HepG2 (cell line): Measurements from ENCODE around the gene FSCN2. TPM values are rescaled to one million over a fixed set of nuclear protein-coding genes. Genes with fewer than 3 reads are reported as not detected.

Source experiments
- ARNT2 ChIP-seq: sonication (generic); formaldehyde crosslinking; IDR thresholded peaks from 2 replicates; pipeline ENCODE4 v1.8.0; 2022; ENCODE audit warnings: mild to moderate bottlenecking, low read depth, missing genetic modification reagents, moderate library complexity
- GABPB1 ChIP-seq: IDR thresholded peaks from 2 replicates; pipeline ENCODE4 v1.6.1; 2016; ENCODE audit warnings: mild to moderate bottlenecking, missing genetic modification reagents, moderate library complexity, missing compliant biosample characterization
- HNRNPK ChIP-seq: fragments of 200-400 bp; formaldehyde crosslinking; IDR thresholded peaks from 2 replicates; pipeline ENCODE4 v1.6.1; 2018; ENCODE audit warnings: low read length, low read depth, moderate library complexity, mild to moderate bottlenecking; ENCODE audit not compliant: poor library complexity, severe bottlenecking
- MIXL1 ChIP-seq: IDR thresholded peaks from 2 replicates; pipeline ENCODE4 v1.6.1; 2016
- MTERF4 ChIP-seq: sonication (generic); formaldehyde crosslinking; IDR thresholded peaks from 2 replicates; pipeline ENCODE4 v1.8.0; 2023; ENCODE audit warnings: mild to moderate bottlenecking, missing genetic modification reagents
- NFYC ChIP-seq: IDR thresholded peaks from 2 replicates; pipeline ENCODE4 v1.6.1; 2016; ENCODE audit warnings: missing genetic modification reagents, missing compliant biosample characterization
- RBFOX2 ChIP-seq: fragments of 200-400 bp; formaldehyde crosslinking; IDR thresholded peaks from 2 replicates; pipeline ENCODE4 v1.6.1; 2017; ENCODE audit warnings: low read depth, mild to moderate bottlenecking, low read length
- SMAD3 ChIP-seq: sonication (generic); formaldehyde crosslinking; IDR thresholded peaks from 2 replicates; pipeline ENCODE4 v1.4.0; 2020; ENCODE audit warnings: missing genetic modification reagents
- polyA plus RNA-seq, 8 experiments: library from polyadenylated mRNA; depleted of rRNA in 3 of 8; stranded (reverse) in 7 of 8; unstranded in 1 of 8; fragments of >200 nt; fragmentation: Illumina TruSeq in 4 of 8; extraction: Trizol in 4 of 8; gene quantifications; 2 replicates each; pipeline versions ENCODE4 v1.2.1 to v1.2.3, GENCODE V29; 2011 to 2016; ENCODE audit warnings: low read depth in 4 of 8, missing spikeins in 1 of 8, mixed read lengths in 1 of 8; ENCODE audit not compliant: insufficient read depth in 1 of 8
- total RNA-seq, 5 experiments: library from RNA; depleted of rRNA; stranded (reverse); fragments of >200 nt; fragmentation: Illumina TruSeq; extraction: Trizol; gene quantifications; 2 replicates each; pipeline ENCODE4 v1.2.3, GENCODE V29; 2016; ENCODE audit warnings: low read depth in 1 of 5
- TF ChIP-seq, protein P1 (sequence below): sonication (generic); formaldehyde crosslinking; IDR thresholded peaks from 2 replicates; pipeline ENCODE4 v1.4.0; 2020; ENCODE audit warnings: missing genetic modification reagents
- TF ChIP-seq, protein P2 (sequence below): IDR thresholded peaks from 2 replicates; pipeline ENCODE4 v1.6.1; 2012; ENCODE audit warnings: inconsistent platforms

Gene FSCN2
- total and polyA plus RNA-seq, 2 of the 13 experiments (the other 11 are each of a cell fraction or from before 2014, with no cell fraction given) = 0.09 TPM; not detected in 1

GRCh38 chr17:81481073-81481799 lies 46.9 kb upstream of the FSCN2 start (continued):
- TF ChIP-seq, protein P1, sequence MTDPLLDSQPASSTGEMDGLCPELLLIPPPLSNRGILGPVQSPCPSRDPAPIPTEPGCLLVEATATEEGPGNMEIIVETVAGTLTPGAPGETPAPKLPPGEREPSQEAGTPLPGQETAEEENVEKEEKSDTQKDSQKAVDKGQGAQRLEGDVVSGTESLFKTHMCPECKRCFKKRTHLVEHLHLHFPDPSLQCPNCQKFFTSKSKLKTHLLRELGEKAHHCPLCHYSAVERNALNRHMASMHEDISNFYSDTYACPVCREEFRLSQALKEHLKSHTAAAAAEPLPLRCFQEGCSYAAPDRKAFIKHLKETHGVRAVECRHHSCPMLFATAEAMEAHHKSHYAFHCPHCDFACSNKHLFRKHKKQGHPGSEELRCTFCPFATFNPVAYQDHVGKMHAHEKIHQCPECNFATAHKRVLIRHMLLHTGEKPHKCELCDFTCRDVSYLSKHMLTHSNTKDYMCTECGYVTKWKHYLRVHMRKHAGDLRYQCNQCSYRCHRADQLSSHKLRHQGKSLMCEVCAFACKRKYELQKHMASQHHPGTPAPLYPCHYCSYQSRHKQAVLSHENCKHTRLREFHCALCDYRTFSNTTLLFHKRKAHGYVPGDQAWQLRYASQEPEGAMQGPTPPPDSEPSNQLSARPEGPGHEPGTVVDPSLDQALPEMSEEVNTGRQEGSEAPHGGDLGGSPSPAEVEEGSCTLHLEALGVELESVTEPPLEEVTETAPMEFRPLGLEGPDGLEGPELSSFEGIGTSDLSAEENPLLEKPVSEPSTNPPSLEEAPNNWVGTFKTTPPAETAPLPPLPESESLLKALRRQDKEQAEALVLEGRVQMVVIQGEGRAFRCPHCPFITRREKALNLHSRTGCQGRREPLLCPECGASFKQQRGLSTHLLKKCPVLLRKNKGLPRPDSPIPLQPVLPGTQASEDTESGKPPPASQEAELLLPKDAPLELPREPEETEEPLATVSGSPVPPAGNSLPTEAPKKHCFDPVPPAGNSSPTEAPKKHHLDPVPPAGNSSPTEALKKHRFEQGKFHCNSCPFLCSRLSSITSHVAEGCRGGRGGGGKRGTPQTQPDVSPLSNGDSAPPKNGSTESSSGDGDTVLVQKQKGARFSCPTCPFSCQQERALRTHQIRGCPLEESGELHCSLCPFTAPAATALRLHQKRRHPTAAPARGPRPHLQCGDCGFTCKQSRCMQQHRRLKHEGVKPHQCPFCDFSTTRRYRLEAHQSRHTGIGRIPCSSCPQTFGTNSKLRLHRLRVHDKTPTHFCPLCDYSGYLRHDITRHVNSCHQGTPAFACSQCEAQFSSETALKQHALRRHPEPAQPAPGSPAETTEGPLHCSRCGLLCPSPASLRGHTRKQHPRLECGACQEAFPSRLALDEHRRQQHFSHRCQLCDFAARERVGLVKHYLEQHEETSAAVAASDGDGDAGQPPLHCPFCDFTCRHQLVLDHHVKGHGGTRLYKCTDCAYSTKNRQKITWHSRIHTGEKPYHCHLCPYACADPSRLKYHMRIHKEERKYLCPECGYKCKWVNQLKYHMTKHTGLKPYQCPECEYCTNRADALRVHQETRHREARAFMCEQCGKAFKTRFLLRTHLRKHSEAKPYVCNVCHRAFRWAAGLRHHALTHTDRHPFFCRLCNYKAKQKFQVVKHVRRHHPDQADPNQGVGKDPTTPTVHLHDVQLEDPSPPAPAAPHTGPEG = peak; percentile 51; the same call in 1 of the 2 replicates
- TF ChIP-seq, protein P2, sequence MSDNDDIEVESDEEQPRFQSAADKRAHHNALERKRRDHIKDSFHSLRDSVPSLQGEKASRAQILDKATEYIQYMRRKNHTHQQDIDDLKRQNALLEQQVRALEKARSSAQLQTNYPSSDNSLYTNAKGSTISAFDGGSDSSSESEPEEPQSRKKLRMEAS = peak; percentile 81
- TF ChIP-seq ARNT2 (CRISPR knock-in tag) (peak; percentile 81), GABPB1 (CRISPR knock-in tag) (peak; percentile 34; the same call in 1 of the 2 replicates), MTERF4 (no peak), MIXL1 (no peak), SMAD3 (CRISPR knock-in tag) (no peak), HNRNPK (peak; percentile 22), NFYC (peak; percentile 81), RBFOX2 (0 out of 2 replicates have a peak, but pooled peaks have one; percentile 27)
